RCC 7860 (cell line): ENCODE data around the gene NCOA7.
A peak's percentile ranks its signal among the peaks of the same experiment; 100 is the strongest.

Source experiments
- DNase-seq: peaks from one replicate; pipeline ENCODE4 v3.0.0-alpha.2; 2015; ENCODE audit warnings: low spot score
- FAIRE-seq: peaks from 2 replicates; lab custom pipeline; 2012; peaks lifted over from hg19 to GRCh38; lab: Jason Lieb, UNC

The NCOA7 gene

GRCh38 chr6:125859727-125860126, 69.0 kb downstream of the NCOA7 start:
- DNase-seq (no peak), FAIRE-seq (no peak)

GRCh38 chr6:125863023-125863422, 72.3 kb downstream of the NCOA7 start:
- no peak for FAIRE-seq
- no peak for DNase-seq

GRCh38 chr6:125865015-125865414, 74.3 kb downstream of the NCOA7 start:
- FAIRE-seq (no peak), DNase-seq (no peak)

- FAIRE-seq (no peak), DNase-seq (no peak)
Observed at GRCh38 chr6:125866433-125866832, 75.7 kb downstream of the NCOA7 start.

GRCh38 chr6:125867483-125867942, 76.8 kb downstream of the NCOA7 start:
- FAIRE-seq (no peak), DNase-seq (no peak)

- DNase-seq: no peak
- FAIRE-seq: no peak
Observed at GRCh38 chr6:125868252-125868651, 77.5 kb downstream of the NCOA7 start.

- no peak for FAIRE-seq
- no peak for DNase-seq
Observed at GRCh38 chr6:125868678-125869395, 78.1 kb downstream of the NCOA7 start.

GRCh38 chr6:125869427-125869826, 78.7 kb downstream of the NCOA7 start:
- DNase-seq: no peak
- no peak for FAIRE-seq

- DNase-seq (no peak), FAIRE-seq (no peak)
Observed at GRCh38 chr6:125871365-125871764, 80.6 kb downstream of the NCOA7 start.

- no peak for DNase-seq
Observed at GRCh38 chr6:125872259-125872921, 81.6 kb downstream of the NCOA7 start.

GRCh38 chr6:125882243-125882642, 91.5 kb downstream of the NCOA7 start:
- no peak for DNase-seq
- no peak for FAIRE-seq

More at GRCh38 chr6:125872259-125872921, 81.6 kb downstream of the NCOA7 start:
- FAIRE-seq: no peak

- FAIRE-seq (no peak), DNase-seq (no peak)
Observed at GRCh38 chr6:125884634-125885371, 94.0 kb downstream of the NCOA7 start.

- FAIRE-seq (no peak), DNase-seq (no peak)
Observed at GRCh38 chr6:125886021-125886420, 95.3 kb downstream of the NCOA7 start.

- no peak for DNase-seq
- FAIRE-seq: no peak
Observed at GRCh38 chr6:125886914-125887313, 96.2 kb downstream of the NCOA7 start.

GRCh38 chr6:125887372-125887771, 96.6 kb downstream of the NCOA7 start:
- no peak for FAIRE-seq
- no peak for DNase-seq

- no peak for FAIRE-seq
- no peak for DNase-seq
Observed at GRCh38 chr6:125888989-125889656, 98.4 kb downstream of the NCOA7 start.

GRCh38 chr6:125899726-125900182, 109.0 kb downstream of the NCOA7 start:
- DNase-seq: peak; percentile 51
- peak; percentile 71 for FAIRE-seq

GRCh38 chr6:125904871-125905270, 114.1 kb downstream of the NCOA7 start:
- peak; percentile 92 for DNase-seq
- peak; percentile 97 for FAIRE-seq

- no peak for FAIRE-seq
- DNase-seq: no peak
Observed at GRCh38 chr6:125906158-125906998, 115.6 kb downstream of the NCOA7 start.

GRCh38 chr6:125910527-125910926, 119.8 kb downstream of the NCOA7 start:
- DNase-seq (no peak), FAIRE-seq (no peak)
